BE2C (cell line): Measurements from ENCODE around the gene MEIS2.

Experiments
- DNase-seq: peaks from one replicate; pipeline ENCODE4 v3.0.0-alpha.2; 2020
- H3K27me3 ChIP-seq: fragments of 250-450 bp; sonication (Bioruptor Pico); 2 replicates; pipeline ENCODE4 v1.5.1; 2020; ENCODE audit warnings: mild to moderate bottlenecking
- H3K36me3 ChIP-seq: fragments of 250-450 bp; sonication (Bioruptor Pico); 2 replicates; pipeline ENCODE4 v1.5.1; 2020; ENCODE audit warnings: mild to moderate bottlenecking
- H3K4me1 ChIP-seq: fragments of 250-450 bp; sonication (Bioruptor Pico); 2 replicates; pipeline ENCODE4 v1.5.1; 2020
- H3K4me3 ChIP-seq: 2 replicates; pipeline ENCODE4 v1.5.1; 2011; ENCODE audit warnings: low read depth, low read length
- H3K9me3 ChIP-seq: fragments of 250-450 bp; sonication (Bioruptor Pico); 2 replicates; pipeline ENCODE4 v1.5.1; 2020
- CTCF ChIP-seq: IDR thresholded peaks from 2 replicates; pipeline ENCODE4 v1.5.1; 2012; ENCODE audit warnings: mild to moderate bottlenecking, low read depth, low read length

The MEIS2 gene

GRCh38 chr15:37050345-37050744, 50.0 kb downstream of the MEIS2 start:
- TF ChIP-seq CTCF: no peak
- H3K36me3 ChIP-seq: peaks cover 58% of the 10 kb centered on the region

GRCh38 chr15:37046876-37047614, 53.3 kb downstream of the MEIS2 start:
- Histone ChIP-seq H3K9me3 (no peaks in the 10 kb centered on the region), H3K4me3 (no peak overlapping the region), H3K27me3 (no peaks in the 10 kb centered on the region), H3K4me1 (no peaks in the 10 kb centered on the region), H3K36me3 (peaks cover 63% of the 10 kb centered on the region)
- no peak for DNase-seq
- TF ChIP-seq CTCF: no peak

More at GRCh38 chr15:37050345-37050744, 50.0 kb downstream of the MEIS2 start:
- no peak for DNase-seq
- Histone ChIP-seq H3K9me3 (no peaks in the 10 kb centered on the region), H3K4me3 (no peak overlapping the region), H3K27me3 (no peaks in the 10 kb centered on the region), H3K4me1 (no peaks in the 10 kb centered on the region)

- TF ChIP-seq CTCF: no peak
- Histone ChIP-seq H3K27me3 (no peaks in the 10 kb centered on the region), H3K4me3 (no peak overlapping the region), H3K36me3 (peaks cover 63% of the 10 kb centered on the region), H3K4me1 (peaks cover 3% of the 10 kb centered on the region; the same call in 1 of the 2 replicates), H3K9me3 (no peaks in the 10 kb centered on the region)
- DNase-seq: no peak
Observed at GRCh38 chr15:37045859-37046740, 54.2 kb downstream of the MEIS2 start.

- TF ChIP-seq CTCF: no peak
- Histone ChIP-seq H3K27me3 (no peaks in the 10 kb centered on the region), H3K36me3 (peaks cover 59% of the 10 kb centered on the region)
Observed at GRCh38 chr15:37044915-37045648, 55.3 kb downstream of the MEIS2 start.

GRCh38 chr15:37041836-37042235, 58.5 kb downstream of the MEIS2 start:
- H3K9me3 ChIP-seq: no peaks in the 10 kb centered on the region
- no peaks in the 10 kb centered on the region for H3K27me3 ChIP-seq
- DNase-seq: no peak
- no peak overlapping the region for H3K4me3 ChIP-seq
- peaks cover 53% of the 10 kb centered on the region for H3K36me3 ChIP-seq
- peaks cover 30% of the 10 kb centered on the region for H3K4me1 ChIP-seq
- no peak for TF ChIP-seq CTCF

More at GRCh38 chr15:37044915-37045648, 55.3 kb downstream of the MEIS2 start:
- H3K9me3 ChIP-seq: no peaks in the 10 kb centered on the region
- no peak for DNase-seq
- peaks cover 9% of the 10 kb centered on the region; the same call in 1 of the 2 replicates for H3K4me1 ChIP-seq
- no peak overlapping the region for H3K4me3 ChIP-seq
